ENCODE results near the gene ZNF555.

ZNF555 gene

DNA sequence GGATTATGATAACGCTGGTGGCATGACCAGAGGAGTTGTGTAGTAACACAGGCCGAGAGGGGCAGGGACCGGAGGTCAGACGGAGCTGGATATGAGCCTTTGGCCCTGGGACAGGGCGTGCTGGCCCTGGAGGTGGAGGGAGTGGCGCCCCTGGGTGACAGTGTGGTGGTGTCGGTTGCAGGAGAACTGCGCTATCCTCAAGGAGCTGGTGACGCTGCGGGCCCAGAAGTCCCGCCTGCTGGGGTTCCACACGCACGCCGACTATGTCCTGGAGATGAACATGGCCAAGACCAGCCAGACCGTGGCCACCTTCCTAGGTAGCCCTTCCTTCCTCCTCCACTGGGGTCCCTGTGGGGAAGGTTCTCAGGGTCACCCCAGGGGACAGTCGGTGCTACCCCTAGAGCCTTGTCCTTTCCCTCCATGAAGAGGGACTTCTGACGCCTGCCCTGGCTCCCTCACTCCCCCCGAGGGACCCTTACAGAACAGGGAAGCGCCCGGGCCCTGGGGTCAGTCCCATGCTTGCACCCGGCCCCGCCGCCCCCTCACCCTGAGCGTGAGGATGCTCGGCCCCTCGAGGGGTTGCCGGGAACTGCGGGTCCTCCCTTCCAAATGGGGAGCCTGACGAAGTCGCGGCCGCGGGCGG, 34.4 kb upstream of the ZNF555 start:
- POLR2A ChIA-PET: no interaction called here
- no peak for TF ChIP-seq FOXA1 (IDR thresholded peaks at IDR 0.05)
- TF ChIP-seq BHLHE40 (IDR thresholded peaks at IDR 0.05; ENCODE audit: borderline replicate concordance): no peak
- TF ChIP-seq L3MBTL2 (conservative IDR thresholded peaks at IDR 0.05): no peak
- CTCF ChIA-PET: interaction anchor here (1.2 kb wide), 1 partner anchor 81 kb away, joined by 3 read pairs; no protein-coding TSS in a partner anchor
- no peak for DNase-seq (ENCODE audit: extremely low spot score)

DNA sequence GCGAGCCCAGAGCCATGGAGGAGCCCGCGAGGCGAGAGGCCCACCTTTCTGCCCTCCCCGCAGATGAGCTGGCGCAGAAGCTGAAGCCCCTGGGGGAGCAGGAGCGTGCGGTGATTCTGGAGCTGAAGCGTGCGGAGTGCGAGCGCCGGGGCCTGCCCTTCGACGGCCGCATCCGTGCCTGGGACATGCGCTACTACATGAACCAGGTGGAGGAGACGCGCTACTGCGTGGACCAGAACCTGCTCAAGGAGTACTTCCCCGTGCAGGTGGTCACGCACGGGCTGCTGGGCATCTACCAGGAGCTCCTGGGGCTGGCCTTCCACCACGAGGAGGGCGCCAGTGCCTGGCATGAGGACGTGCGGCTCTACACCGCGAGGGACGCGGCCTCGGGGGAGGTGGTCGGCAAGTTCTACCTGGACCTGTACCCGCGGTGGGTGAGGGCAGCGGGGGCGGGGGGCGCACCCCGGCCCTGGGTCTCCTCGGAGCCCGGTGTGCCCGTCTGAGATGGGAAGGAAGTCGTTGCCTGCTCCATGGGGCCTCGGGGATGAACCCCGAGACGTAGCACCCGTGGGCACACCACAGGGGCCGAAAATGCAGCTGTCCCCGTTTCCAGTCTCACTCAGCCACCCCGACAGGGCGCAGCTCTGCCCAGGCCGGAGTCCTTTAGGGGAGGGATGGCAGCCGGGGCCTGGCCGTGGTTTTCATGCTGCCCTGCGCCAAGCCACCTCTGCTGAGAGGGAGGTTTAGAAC, 33.7 kb upstream of the ZNF555 start:
- POLR2A ChIA-PET: no interaction called here
- DNase-seq (ENCODE audit: extremely low spot score): no peak
- TF ChIP-seq HDGF (IDR thresholded peaks at IDR 0.05; ENCODE audit: borderline replicate concordance) (no peak), SP1 (IDR thresholded peaks at IDR 0.05) (no peak), LEF1 (IDR thresholded peaks at IDR 0.05; ENCODE audit: borderline replicate concordance) (no peak), FOXA1 (IDR thresholded peaks at IDR 0.05) (no peak), ELF4 (IDR thresholded peaks at IDR 0.05) (no peak), FOXK2 (IDR thresholded peaks at IDR 0.05) (no peak), ZNF384 (IDR thresholded peaks at IDR 0.05) (no peak), CTBP1 (IDR thresholded peaks at IDR 0.05; ENCODE audit: borderline replicate concordance) (no peak), ARNT (IDR thresholded peaks at IDR 0.05) (no peak), SUZ12 (IDR thresholded peaks at IDR 0.05) (no peak), TARDBP (IDR thresholded peaks at IDR 0.05) (no peak), FOXM1 (IDR thresholded peaks at IDR 0.05; ENCODE audit: borderline replicate concordance) (no peak), L3MBTL2 (conservative IDR thresholded peaks at IDR 0.05) (no peak), BHLHE40 (IDR thresholded peaks at IDR 0.05; ENCODE audit: borderline replicate concordance) (no peak), NFRKB (IDR thresholded peaks at IDR 0.05) (no peak)
- TF ChIP-seq, protein P1, sequence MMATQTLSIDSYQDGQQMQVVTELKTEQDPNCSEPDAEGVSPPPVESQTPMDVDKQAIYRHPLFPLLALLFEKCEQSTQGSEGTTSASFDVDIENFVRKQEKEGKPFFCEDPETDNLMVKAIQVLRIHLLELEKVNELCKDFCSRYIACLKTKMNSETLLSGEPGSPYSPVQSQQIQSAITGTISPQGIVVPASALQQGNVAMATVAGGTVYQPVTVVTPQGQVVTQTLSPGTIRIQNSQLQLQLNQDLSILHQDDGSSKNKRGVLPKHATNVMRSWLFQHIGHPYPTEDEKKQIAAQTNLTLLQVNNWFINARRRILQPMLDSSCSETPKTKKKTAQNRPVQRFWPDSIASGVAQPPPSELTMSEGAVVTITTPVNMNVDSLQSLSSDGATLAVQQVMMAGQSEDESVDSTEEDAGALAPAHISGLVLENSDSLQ (IDR thresholded peaks at IDR 0.05): no peak
- CTCF ChIA-PET: interaction anchor here (1.2 kb wide), 1 partner anchor 80 kb away, joined by 3 read pairs; no protein-coding TSS in a partner anchor

DNA sequence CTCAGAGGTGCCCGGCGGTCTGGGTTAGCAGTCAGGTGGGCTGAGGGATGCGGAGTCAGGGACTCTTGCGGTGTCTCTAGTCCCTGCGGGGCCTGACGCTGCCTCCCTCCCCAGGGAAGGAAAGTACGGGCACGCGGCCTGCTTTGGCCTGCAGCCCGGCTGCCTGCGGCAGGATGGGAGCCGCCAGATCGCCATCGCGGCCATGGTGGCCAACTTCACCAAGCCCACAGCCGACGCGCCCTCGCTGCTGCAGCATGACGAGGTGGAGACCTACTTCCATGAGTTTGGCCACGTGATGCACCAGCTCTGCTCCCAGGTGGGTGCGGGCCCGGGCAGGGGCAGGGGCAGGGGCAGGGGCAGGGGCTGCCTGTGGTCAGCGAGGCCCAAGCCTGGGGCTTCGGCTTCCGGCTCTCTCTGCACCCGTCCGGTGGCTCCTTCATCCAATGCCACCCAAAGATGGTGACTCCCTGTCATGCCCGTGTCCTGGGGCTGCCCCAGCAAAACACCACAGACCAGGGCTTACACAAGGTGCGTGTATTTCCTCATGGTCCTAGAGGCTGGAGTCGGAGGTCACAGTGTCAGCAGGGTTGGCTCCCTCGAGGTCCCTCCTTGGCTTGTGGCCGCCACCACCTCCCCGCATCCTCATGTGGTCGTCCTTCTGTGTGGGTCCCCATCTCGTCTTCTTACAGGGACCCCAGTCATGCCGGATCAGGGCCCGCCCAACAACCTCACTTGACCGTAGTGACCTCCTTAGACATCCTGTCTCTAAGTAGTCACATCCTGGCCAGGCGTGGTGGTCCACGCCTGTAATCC, 32.9 kb upstream of the ZNF555 start:
- TF ChIP-seq SUZ12 (IDR thresholded peaks at IDR 0.05) (no peak), L3MBTL2 (conservative IDR thresholded peaks at IDR 0.05) (no peak), ZNF384 (IDR thresholded peaks at IDR 0.05) (no peak), FOXK2 (IDR thresholded peaks at IDR 0.05) (no peak), ARNT (IDR thresholded peaks at IDR 0.05) (no peak), CTBP1 (IDR thresholded peaks at IDR 0.05; ENCODE audit: borderline replicate concordance) (no peak), FOXM1 (IDR thresholded peaks at IDR 0.05; ENCODE audit: borderline replicate concordance) (no peak), SP1 (IDR thresholded peaks at IDR 0.05) (no peak), LEF1 (IDR thresholded peaks at IDR 0.05; ENCODE audit: borderline replicate concordance) (no peak), HDGF (IDR thresholded peaks at IDR 0.05; ENCODE audit: borderline replicate concordance) (no peak)
- TF ChIP-seq, protein P1 (IDR thresholded peaks at IDR 0.05): no peak
- ChIA-PET CTCF (interaction anchor here (1.2 kb wide), 1 partner anchor 79 kb away, joined by 3 read pairs; no protein-coding TSS in a partner anchor), POLR2A (no interaction called here)

DNA sequence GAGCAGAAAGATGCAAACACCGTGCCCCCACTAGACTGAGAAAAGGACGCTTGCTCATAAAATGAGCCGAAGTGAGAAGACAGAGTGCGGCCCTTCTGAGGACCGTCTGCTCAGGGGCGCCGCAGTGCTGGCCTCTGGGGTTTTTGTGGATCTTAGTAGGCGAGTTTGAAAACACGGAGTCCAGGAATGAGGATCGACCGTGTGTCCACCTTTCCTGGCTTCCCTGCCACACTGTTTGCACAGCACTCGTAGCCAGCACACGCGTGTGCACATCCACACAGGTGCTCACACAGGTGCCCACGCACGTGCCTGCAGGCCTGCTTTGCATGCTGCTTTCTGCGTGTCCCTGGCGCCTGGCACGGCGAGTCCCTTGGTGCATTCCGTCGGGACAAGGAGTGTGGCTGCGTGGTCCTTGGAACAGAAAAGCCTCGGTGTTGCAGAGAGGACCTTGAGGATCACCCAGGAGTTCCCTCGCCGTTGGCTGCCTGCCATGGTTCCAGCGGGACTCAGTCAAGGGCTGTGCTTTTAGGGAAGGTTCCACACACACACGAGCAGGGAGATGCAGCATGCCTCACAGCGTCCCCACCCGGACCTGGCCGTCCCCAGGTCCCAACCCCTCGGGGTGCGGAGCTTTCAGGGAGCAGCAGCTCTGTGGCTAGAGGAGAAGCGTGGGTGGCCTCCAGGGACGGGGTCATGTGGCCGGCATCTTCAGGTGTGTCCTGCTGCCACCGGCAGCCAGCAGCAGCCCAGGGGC, 31.7 kb upstream of the ZNF555 start:
- no peak for DNase-seq (ENCODE audit: extremely low spot score)
- POLR2A ChIA-PET: no interaction called here
- CTCF ChIA-PET: no interaction called here
- TF ChIP-seq ELF4 (IDR thresholded peaks at IDR 0.05) (no peak), NFRKB (IDR thresholded peaks at IDR 0.05) (no peak), LEF1 (IDR thresholded peaks at IDR 0.05; ENCODE audit: borderline replicate concordance) (no peak), FOXK2 (IDR thresholded peaks at IDR 0.05) (no peak), SP1 (IDR thresholded peaks at IDR 0.05) (no peak), CTBP1 (IDR thresholded peaks at IDR 0.05; ENCODE audit: borderline replicate concordance) (no peak), FOXA1 (IDR thresholded peaks at IDR 0.05) (no peak), TARDBP (IDR thresholded peaks at IDR 0.05) (no peak), HDGF (IDR thresholded peaks at IDR 0.05; ENCODE audit: borderline replicate concordance) (no peak), ARNT (IDR thresholded peaks at IDR 0.05) (no peak), BHLHE40 (IDR thresholded peaks at IDR 0.05; ENCODE audit: borderline replicate concordance) (no peak), ZNF384 (IDR thresholded peaks at IDR 0.05) (no peak), SUZ12 (IDR thresholded peaks at IDR 0.05) (no peak), FOXM1 (IDR thresholded peaks at IDR 0.05; ENCODE audit: borderline replicate concordance) (no peak), L3MBTL2 (conservative IDR thresholded peaks at IDR 0.05) (no peak)
- TF ChIP-seq, protein P1 (IDR thresholded peaks at IDR 0.05): no peak

More for the DNA sequence above, 32.9 kb upstream of the ZNF555 start:
- DNase-seq (ENCODE audit: extremely low spot score): no peak

Measured in HEK293T (cell line).